Measurements from ENCODE around the gene CRBN. TPM values are rescaled to one million over a fixed set of nuclear protein-coding genes. Genes with fewer than 3 reads are reported as not detected.

Gene CRBN
- total RNA-seq (2014; rRNA removed) (29.3 and 31.2 TPM in 2 replicates), Bru-seq, nascent RNA (percentile 91 among the genes with signal in this experiment), BruChase-seq, experiment 1, labeled RNA remaining after a 6-hour chase (percentile 77 among the genes with signal in this experiment), BruChase-seq, experiment 2, labeled RNA remaining after a 2-hour chase (percentile 88 among the genes with signal in this experiment)
- long read RNA-seq, full-length matches to known transcripts, result 90 of 105 reads
- long read RNA-seq, partial matches to known transcripts, result 5 of 105 reads
- long read RNA-seq, other reads (novel, unspliced or antisense), result 10 of 105 reads

- intact Hi-C loops (cut with micrococcal nuclease), result loop anchor here (2.0 to 5.0 kb wide), 2 partner anchors 37 to 53 kb away; partner anchors contain the start of gene TRNT1
- Histone ChIP-seq H3K9me2 (replicated peaks; ENCODE audit: low read length) (no peaks in the 10 kb centered on the region), H3K27ac (ENCODE audit: low read length) (no peak within 1 kb of the TSS), H3K36me3 (ENCODE audit: low read depth, low read length) (peaks cover 8% of the 10 kb centered on the region; the same call in 1 of the 2 replicates), H3F3A (ENCODE audit: low read length, unreplicated experiment) (no peaks in the 10 kb centered on the region), H2AFZ (ENCODE audit: low read length) (peak within 1 kb of the TSS; percentile 100), H3K79me2 (ENCODE audit: low read length) (peaks cover 40% of the 10 kb centered on the region), H3K9ac (ENCODE audit: low read length) (peak within 1 kb of the TSS; percentile 89), H3K4me1 (ENCODE audit: insufficient read depth, low read length) (peaks cover 19% of the 10 kb centered on the region), H3K4me3 (ENCODE audit: low read length) (peak within 1 kb of the TSS; percentile 99), H3K4me2 (ENCODE audit: low read length) (peak within 1 kb of the TSS; percentile 91), H4K20me1 (ENCODE audit: low read length) (peaks cover 24% of the 10 kb centered on the region), H3K9me3 (ENCODE audit: low read length) (no peaks in the 10 kb centered on the region), H3K27me3 (ENCODE audit: low read length) (no peaks in the 10 kb centered on the region)
- no TSS peak for BruUV-seq (replicated peaks)
- ChIA-PET CTCF (no interaction called here), POLR2A (ENCODE audit: unreplicated experiment) (no interaction called here)
- peak; percentile 91 for DNase-seq
- peak; percentile 99 for ATAC-seq
- TF ChIP-seq EZH2phosphoT487 (IDR thresholded peaks at IDR 0.05; ENCODE audit: borderline replicate concordance, low read length) (no peak), EZH2 (IDR thresholded peaks at IDR 0.05; ENCODE audit: low read length, unreplicated experiment) (no peak), CTCF (conservative IDR thresholded peaks at IDR 0.05; ENCODE audit: low read depth, low read length) (peak; percentile 96)
Measured at GRCh38 chr3:3179407-3180094, at the start of gene CRBN. CRBN (minus strand) TSS chr3:3179691; CDS start chr3:3179687, 4 bp downstream.

DNA sequence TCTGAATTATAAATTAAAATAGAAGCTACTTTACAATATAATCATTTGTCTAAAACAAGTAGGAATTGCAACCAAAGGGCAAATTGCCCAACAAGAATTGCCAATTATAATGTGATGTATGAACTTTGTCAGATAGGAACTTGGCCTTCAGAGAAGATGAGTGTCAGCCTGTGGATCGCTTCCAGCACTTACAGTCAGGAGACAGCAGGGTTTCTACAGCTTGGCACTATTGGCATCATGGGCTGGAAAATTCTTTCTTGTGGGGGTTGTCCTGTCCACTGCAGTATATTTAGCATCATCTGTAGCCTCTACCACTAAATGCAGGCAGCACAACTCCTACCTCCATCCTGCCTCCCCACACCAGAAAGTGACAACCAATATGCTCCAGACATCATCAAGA, 48.1 kb upstream of the CRBN start:
- no peaks in the 10 kb centered on the region for H3K4me1 ChIP-seq (ENCODE audit: insufficient read depth, low read length)
- no peaks in the 10 kb centered on the region for H4K20me1 ChIP-seq (ENCODE audit: low read length)
- no peak for TF ChIP-seq EZH2 (IDR thresholded peaks at IDR 0.05; ENCODE audit: low read length, unreplicated experiment)
- TF ChIP-seq EZH2phosphoT487 (IDR thresholded peaks at IDR 0.05; ENCODE audit: borderline replicate concordance, low read length), result no peak
- TF ChIP-seq CTCF (conservative IDR thresholded peaks at IDR 0.05; ENCODE audit: low read depth, low read length), result no peak
- no peak overlapping the region for H3K9ac ChIP-seq (ENCODE audit: low read length)
- H3K79me2 ChIP-seq (ENCODE audit: low read length), result no peaks in the 10 kb centered on the region
- no peak for DNase-seq
- no peak for ATAC-seq
- H3K9me2 ChIP-seq (replicated peaks; ENCODE audit: low read length), result no peaks in the 10 kb centered on the region
- intact Hi-C loops (cut with micrococcal nuclease), result no loop called here
- no peaks in the 10 kb centered on the region for H3K27me3 ChIP-seq (ENCODE audit: low read length)
- no peak overlapping the region for H2AFZ ChIP-seq (ENCODE audit: low read length)
- H3F3A ChIP-seq (ENCODE audit: low read length, unreplicated experiment), result no peaks in the 10 kb centered on the region
- no peak overlapping the region for H3K4me3 ChIP-seq (ENCODE audit: low read length)
- H3K36me3 ChIP-seq (ENCODE audit: low read depth, low read length), result no peaks in the 10 kb centered on the region
- H3K27ac ChIP-seq (ENCODE audit: low read length), result no peak overlapping the region
- no peak overlapping the region for H3K4me2 ChIP-seq (ENCODE audit: low read length)
- BruUV-seq (replicated peaks), result no TSS peak
- POLR2A ChIA-PET (ENCODE audit: unreplicated experiment), result no interaction called here
- H3K9me3 ChIP-seq (ENCODE audit: low read length), result 0 out of 2 replicates have a peak, but pooled peaks cover 15% of the 10 kb centered on the region
- CTCF ChIA-PET, result no interaction called here

- H3F3A ChIP-seq (ENCODE audit: low read length, unreplicated experiment), result no peaks in the 10 kb centered on the region
- no peak for DNase-seq
- 0 out of 2 replicates have a peak, but pooled peaks cover 9% of the 10 kb centered on the region for H3K9me3 ChIP-seq (ENCODE audit: low read length)
- H3K9ac ChIP-seq (ENCODE audit: low read length), result no peak overlapping the region
- BruUV-seq (replicated peaks), result no TSS peak
- no peak overlapping the region for H3K4me3 ChIP-seq (ENCODE audit: low read length)
- TF ChIP-seq CTCF (conservative IDR thresholded peaks at IDR 0.05; ENCODE audit: low read depth, low read length), result no peak
- no peak for TF ChIP-seq EZH2phosphoT487 (IDR thresholded peaks at IDR 0.05; ENCODE audit: borderline replicate concordance, low read length)
- no peak for TF ChIP-seq EZH2 (IDR thresholded peaks at IDR 0.05; ENCODE audit: low read length, unreplicated experiment)
- no peaks in the 10 kb centered on the region for H3K36me3 ChIP-seq (ENCODE audit: low read depth, low read length)
- H2AFZ ChIP-seq (ENCODE audit: low read length), result no peak overlapping the region
- no peaks in the 10 kb centered on the region for H3K4me1 ChIP-seq (ENCODE audit: insufficient read depth, low read length)
- H3K4me2 ChIP-seq (ENCODE audit: low read length), result no peak overlapping the region
- POLR2A ChIA-PET (ENCODE audit: unreplicated experiment), result no interaction called here
- H3K9me2 ChIP-seq (replicated peaks; ENCODE audit: low read length), result no peaks in the 10 kb centered on the region
- no peaks in the 10 kb centered on the region for H4K20me1 ChIP-seq (ENCODE audit: low read length)
- H3K27me3 ChIP-seq (ENCODE audit: low read length), result no peaks in the 10 kb centered on the region
- no peaks in the 10 kb centered on the region for H3K79me2 ChIP-seq (ENCODE audit: low read length)
- H3K27ac ChIP-seq (ENCODE audit: low read length), result no peak overlapping the region
- ATAC-seq, result no peak
- intact Hi-C loops (cut with micrococcal nuclease), result no loop called here
- CTCF ChIA-PET, result no interaction called here
Measured at GRCh38 chr3:3221528-3221927, 42.0 kb upstream of the CRBN start.
